Measurements from ENCODE around the gene SAMD4B.

DNA sequence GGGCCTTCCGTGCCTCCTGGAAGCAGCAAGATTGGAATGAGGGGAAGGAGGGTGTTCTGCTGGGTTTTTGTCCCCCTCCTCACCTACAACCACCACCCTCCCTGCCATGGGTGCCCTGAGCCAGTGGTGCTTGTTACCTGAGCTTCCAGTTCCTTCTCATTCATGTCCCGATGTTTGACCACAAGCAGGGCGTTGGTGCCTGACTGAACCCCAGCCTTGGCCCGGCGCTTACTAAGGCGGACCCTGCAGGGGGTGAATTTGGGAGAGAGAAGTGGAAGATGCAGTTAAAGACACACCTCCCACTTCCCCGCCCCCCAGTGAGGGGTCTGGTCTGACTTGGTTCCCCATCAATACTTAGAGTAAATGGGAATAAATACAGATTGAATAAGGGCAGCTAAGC, 44.3 kb downstream of the SAMD4B start:
- no peak for TF ChIP-seq SIX5 (IDR thresholded peaks at IDR 0.05; ENCODE audit: low read depth, low read length)
- TF ChIP-seq JUND (IDR thresholded peaks at IDR 0.05; ENCODE audit: low read length), result no peak
- no peak for TF ChIP-seq POLR2AphosphoS5 (IDR thresholded peaks at IDR 0.05; ENCODE audit: low read depth, low read length)
- TF ChIP-seq POLR2A (IDR thresholded peaks at IDR 0.05; ENCODE audit: control extremely low read depth in 1 of 2, low read depth in 2 of 2, low read length in 2 of 2), result no peak
- no peak for TF ChIP-seq ATF3 (IDR thresholded peaks at IDR 0.05; ENCODE audit: insufficient read depth, low read depth, low read length)
- no peak for TF ChIP-seq YY1 (IDR thresholded peaks at IDR 0.05; ENCODE audit: low read depth, low read length)
- no peak for TF ChIP-seq MAX (IDR thresholded peaks at IDR 0.05)
- TF ChIP-seq, protein P1, sequence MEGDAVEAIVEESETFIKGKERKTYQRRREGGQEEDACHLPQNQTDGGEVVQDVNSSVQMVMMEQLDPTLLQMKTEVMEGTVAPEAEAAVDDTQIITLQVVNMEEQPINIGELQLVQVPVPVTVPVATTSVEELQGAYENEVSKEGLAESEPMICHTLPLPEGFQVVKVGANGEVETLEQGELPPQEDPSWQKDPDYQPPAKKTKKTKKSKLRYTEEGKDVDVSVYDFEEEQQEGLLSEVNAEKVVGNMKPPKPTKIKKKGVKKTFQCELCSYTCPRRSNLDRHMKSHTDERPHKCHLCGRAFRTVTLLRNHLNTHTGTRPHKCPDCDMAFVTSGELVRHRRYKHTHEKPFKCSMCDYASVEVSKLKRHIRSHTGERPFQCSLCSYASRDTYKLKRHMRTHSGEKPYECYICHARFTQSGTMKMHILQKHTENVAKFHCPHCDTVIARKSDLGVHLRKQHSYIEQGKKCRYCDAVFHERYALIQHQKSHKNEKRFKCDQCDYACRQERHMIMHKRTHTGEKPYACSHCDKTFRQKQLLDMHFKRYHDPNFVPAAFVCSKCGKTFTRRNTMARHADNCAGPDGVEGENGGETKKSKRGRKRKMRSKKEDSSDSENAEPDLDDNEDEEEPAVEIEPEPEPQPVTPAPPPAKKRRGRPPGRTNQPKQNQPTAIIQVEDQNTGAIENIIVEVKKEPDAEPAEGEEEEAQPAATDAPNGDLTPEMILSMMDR (IDR thresholded peaks at IDR 0.05; ENCODE audit: control extremely low read depth in 1 of 3, insufficient read depth in 1 of 3, low read depth in 1 of 3, low read length in 3 of 3), result no peak
- TF ChIP-seq CHD2 (IDR thresholded peaks at IDR 0.05; ENCODE audit: low read length), result no peak
- no peak for TF ChIP-seq CHD1 (IDR thresholded peaks at IDR 0.05; ENCODE audit: low read depth, low read length)
- no peak for TF ChIP-seq KDM1A (IDR thresholded peaks at IDR 0.05; ENCODE audit: borderline replicate concordance, low read length)

Measured in H1 (cell line).